Measurements from ENCODE around the gene ATP8A2.

DNA sequence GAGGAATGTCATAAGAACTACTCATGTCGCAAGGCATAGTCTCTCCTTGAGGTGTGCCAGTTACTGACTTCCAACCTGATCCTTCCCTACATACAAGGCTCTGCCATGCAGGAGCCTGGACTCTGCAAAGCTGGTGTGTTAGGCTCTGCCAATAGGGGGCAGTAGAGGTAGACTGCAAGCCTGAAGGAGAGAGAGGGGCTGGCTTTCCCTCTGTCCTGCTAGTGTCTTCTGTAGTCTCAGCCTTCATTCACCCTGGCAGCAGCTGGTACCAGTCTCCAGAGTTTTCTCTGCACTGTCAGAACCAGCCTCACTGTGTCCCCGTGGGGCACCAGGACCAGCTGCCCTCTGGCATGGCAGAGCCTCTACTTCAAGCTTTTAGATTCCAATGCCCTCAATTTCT, 665.5 kb downstream of the ATP8A2 start:
- TF ChIP-seq POLR2A (IDR thresholded peaks at IDR 0.05) (no peak), CTCF (IDR thresholded peaks at IDR 0.05) (peak in 1 of 4 experiments; percentile 22), EP300 (IDR thresholded peaks at IDR 0.05) (no peak), POLR2AphosphoS5 (IDR thresholded peaks at IDR 0.05) (no peak)
